GM10266 (cell line): Measurements from ENCODE around the gene TSPY8.
"Not testable (repeated sequence)": the region's sequence is repeated elsewhere in the genome, so short reads cannot be mapped to it uniquely, and the experiment has no call there.

Experiments used
- DNase-seq: peaks from one replicate; pipeline ENCODE4 v3.0.0; 2012; ENCODE audit errors: extremely low spot score
- TF ChIP-seq, protein P1 (sequence below): IDR thresholded peaks from 2 replicates; pipeline ENCODE4 v1.5.1; 2012; ENCODE audit warnings: mild to moderate bottlenecking, low read depth; ENCODE audit not compliant: control insufficient read depth, insufficient read depth; ENCODE audit errors: missing control alignments

TSPY8 gene, protein sequence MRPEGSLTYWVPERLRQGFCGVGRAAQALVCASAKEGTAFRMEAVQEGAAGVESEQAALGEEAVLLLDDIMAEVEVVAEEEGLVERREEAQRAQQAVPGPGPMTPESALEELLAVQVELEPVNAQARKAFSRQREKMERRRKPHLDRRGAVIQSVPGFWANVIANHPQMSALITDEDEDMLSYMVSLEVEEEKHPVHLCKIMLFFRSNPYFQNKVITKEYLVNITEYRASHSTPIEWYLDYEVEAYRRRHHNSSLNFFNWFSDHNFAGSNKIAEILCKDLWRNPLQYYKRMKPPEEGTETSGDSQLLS

DNA sequence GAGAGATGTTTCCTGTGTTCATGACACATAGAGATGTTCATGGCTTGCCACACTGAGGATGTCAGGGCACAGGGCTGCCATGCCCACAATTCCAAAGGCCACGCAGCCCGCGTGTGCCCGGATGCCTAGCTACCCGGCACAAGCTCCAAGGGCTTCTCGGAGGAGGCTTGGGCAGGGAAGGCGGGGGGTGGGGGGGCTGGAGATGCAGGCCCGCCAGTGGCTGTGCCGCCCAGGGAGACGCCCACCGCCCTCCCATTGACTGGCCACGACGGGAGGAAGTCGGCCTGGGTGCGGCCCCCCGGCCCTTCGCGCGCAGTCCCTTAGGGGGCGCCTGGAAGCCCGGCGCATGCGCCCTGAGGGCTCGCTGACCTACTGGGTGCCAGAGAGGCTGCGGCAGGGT, at the start of gene TSPY8:
Gene TSPY8 (plus strand): TSS at position 301 of the 400 bp plus-strand sequence. CDS start 46 bp downstream, at position 347.
- not testable (repeated sequence) for DNase-seq

DNA sequence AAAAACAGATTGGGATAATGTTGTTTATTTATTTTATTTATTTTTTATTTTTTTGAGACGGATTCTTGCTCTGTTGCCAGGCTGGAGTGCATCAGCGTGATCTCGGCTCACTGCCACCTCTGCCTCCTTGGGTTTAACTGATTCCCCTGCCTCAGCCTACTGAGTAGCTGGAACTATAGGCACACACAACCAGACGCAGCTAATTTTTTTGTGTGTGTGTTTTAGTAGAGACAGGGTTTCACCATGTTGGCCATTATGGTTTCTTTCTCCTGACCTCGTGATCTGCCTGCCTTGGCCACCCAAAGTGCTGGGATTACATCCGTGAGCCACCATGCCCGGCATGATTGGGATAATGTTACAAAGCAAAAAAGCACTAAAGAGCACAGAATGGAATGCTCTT, 36.6 kb upstream of the TSPY8 start:
- TF ChIP-seq, protein P1, sequence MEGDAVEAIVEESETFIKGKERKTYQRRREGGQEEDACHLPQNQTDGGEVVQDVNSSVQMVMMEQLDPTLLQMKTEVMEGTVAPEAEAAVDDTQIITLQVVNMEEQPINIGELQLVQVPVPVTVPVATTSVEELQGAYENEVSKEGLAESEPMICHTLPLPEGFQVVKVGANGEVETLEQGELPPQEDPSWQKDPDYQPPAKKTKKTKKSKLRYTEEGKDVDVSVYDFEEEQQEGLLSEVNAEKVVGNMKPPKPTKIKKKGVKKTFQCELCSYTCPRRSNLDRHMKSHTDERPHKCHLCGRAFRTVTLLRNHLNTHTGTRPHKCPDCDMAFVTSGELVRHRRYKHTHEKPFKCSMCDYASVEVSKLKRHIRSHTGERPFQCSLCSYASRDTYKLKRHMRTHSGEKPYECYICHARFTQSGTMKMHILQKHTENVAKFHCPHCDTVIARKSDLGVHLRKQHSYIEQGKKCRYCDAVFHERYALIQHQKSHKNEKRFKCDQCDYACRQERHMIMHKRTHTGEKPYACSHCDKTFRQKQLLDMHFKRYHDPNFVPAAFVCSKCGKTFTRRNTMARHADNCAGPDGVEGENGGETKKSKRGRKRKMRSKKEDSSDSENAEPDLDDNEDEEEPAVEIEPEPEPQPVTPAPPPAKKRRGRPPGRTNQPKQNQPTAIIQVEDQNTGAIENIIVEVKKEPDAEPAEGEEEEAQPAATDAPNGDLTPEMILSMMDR = no peak
- no peak for DNase-seq

DNA sequence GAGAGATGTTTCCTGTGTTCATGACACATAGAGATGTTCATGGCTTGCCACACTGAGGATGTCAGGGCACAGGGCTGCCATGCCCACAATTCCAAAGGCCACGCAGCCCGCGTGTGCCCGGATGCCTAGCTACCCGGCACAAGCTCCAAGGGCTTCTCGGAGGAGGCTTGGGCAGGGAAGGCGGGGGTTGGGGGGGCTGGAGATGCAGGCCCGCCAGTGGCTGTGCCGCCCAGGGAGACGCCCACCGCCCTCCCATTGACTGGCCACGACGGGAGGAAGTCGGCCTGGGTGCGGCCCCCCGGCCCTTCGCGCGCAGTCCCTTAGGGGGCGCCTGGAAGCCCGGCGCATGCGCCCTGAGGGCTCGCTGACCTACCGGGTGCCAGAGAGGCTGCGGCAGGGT, 20.4 kb upstream of the TSPY8 start, which contains the start of gene TSPY4:
Gene TSPY4 (plus strand): TSS at position 301 of the 400 bp plus-strand sequence. CDS start 46 bp downstream, at position 347.
- DNase-seq = not testable (repeated sequence)

DNA sequence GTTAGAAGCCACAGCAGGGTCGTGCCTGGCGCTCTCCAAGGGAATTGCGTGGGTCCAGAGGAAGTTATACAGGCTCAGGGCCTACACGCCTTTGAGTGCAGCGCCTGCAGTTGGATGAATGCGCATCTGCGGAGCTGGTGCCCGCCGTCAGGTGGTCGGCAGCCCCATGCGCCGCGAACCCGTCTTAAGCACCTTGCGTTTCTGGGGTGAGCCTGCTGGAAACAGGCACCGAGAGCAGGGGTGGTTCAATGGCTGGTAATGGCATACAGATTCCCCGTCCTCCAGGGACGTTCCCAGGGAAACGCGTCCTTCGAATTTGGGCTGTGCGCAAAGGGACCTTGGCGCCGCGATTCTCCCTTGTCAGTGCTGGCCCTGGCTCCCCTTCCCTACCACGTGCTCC, 38.9 kb downstream of the TSPY8 start:
- not testable (repeated sequence) for DNase-seq

DNA sequence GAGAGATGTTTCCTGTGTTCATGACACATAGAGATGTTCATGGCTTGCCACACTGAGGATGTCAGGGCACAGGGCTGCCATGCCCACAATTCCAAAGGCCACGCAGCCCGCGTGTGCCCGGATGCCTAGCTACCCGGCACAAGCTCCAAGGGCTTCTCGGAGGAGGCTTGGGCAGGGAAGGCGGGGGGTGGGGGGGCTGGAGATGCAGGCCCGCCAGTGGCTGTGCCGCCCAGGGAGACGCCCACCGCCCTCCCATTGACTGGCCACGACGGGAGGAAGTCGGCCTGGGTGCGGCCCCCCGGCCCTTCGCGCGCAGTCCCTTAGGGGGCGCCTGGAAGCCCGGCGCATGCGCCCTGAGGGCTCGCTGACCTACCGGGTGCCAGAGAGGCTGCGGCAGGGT, 40.5 kb downstream of the TSPY8 start, which contains the start of gene TSPY3:
Gene TSPY3 (plus strand): TSS at position 301 of the 400 bp plus-strand sequence. CDS start 46 bp downstream, at position 347.
- DNase-seq = not testable (repeated sequence)
